Measurements from ENCODE around the gene ZBTB43.
"Not testable (repeated sequence)": the region's sequence is repeated elsewhere in the genome, so short reads cannot be mapped to it uniquely, and the experiment has no call there.

The ZBTB43 gene

GRCh38 chr9:126791406-126792230, 13.2 kb upstream of the ZBTB43 start:
- no peak for DNase-seq

- DNase-seq, result no peak
These were observed 11.0 kb upstream of the ZBTB43 start for GRCh38 chr9:126793686-126794417.

- no peak for DNase-seq
These were observed 10.4 kb upstream of the ZBTB43 start for GRCh38 chr9:126794441-126794840.

- DNase-seq, result no peak
These were observed 8.1 kb upstream of the ZBTB43 start for GRCh38 chr9:126796758-126797157.

- DNase-seq, result no peak
These were observed 6.9 kb upstream of the ZBTB43 start for GRCh38 chr9:126797903-126798302.

- no peak for DNase-seq
These were observed 5.8 kb upstream of the ZBTB43 start for GRCh38 chr9:126799034-126799433.

- DNase-seq, result no peak
These were observed 2.4 kb upstream of the ZBTB43 start for GRCh38 chr9:126802318-126803059.

- DNase-seq, result no peak
These were observed 593 bp upstream of the ZBTB43 start for GRCh38 chr9:126804198-126804695.

- DNase-seq, result no peak
These were observed 868 bp downstream of the ZBTB43 start for GRCh38 chr9:126805554-126806262.

GRCh38 chr9:126806336-126806735, 1.5 kb downstream of the ZBTB43 start:
- no peak for DNase-seq

- DNase-seq, result no peak
These were observed 4.2 kb downstream of the ZBTB43 start for GRCh38 chr9:126809068-126809467.

GRCh38 chr9:126810221-126810620, 5.4 kb downstream of the ZBTB43 start:
- not testable (repeated sequence) for DNase-seq

GRCh38 chr9:126813072-126813471, 8.2 kb downstream of the ZBTB43 start:
- no peak for DNase-seq

- no peak for DNase-seq
These were observed 9.3 kb downstream of the ZBTB43 start for GRCh38 chr9:126814091-126814490.

GRCh38 chr9:126817615-126818014, 12.8 kb downstream of the ZBTB43 start:
- DNase-seq, result not testable (repeated sequence)

- DNase-seq, result no peak
These were observed 13.6 kb downstream of the ZBTB43 start for GRCh38 chr9:126818482-126818881.

- no peak for DNase-seq
These were observed 14.6 kb downstream of the ZBTB43 start for GRCh38 chr9:126819482-126819881.

- DNase-seq, result no peak
These were observed 17.4 kb downstream of the ZBTB43 start for GRCh38 chr9:126822278-126822677.

GRCh38 chr9:126822873-126823272, 18.0 kb downstream of the ZBTB43 start:
- DNase-seq, result no peak

- DNase-seq, result not testable (repeated sequence)
These were observed 19.2 kb downstream of the ZBTB43 start for GRCh38 chr9:126824052-126824451.

- DNase-seq, result no peak
These were observed 22.4 kb downstream of the ZBTB43 start for GRCh38 chr9:126827227-126827626.

GRCh38 chr9:126829035-126829434, 24.2 kb downstream of the ZBTB43 start:
- DNase-seq, result no peak

GRCh38 chr9:126830827-126831226, 26.0 kb downstream of the ZBTB43 start:
- no peak for DNase-seq

Measured in activated gamma-delta T cell (primary cell).